ENCODE measurements around the gene MLLT3.

GRCh38 chr9:20499013-20499412, 123.3 kb downstream of the MLLT3 start:
- no peak for TF ChIP-seq TAF1 (IDR thresholded peaks at IDR 0.05; ENCODE audit: borderline replicate concordance, low read depth, low read length)
- TF ChIP-seq POLR2AphosphoS5 (IDR thresholded peaks at IDR 0.05; ENCODE audit: low read depth, low read length) = no peak
- TF ChIP-seq POLR2A (IDR thresholded peaks at IDR 0.05; ENCODE audit: low read depth, low read length) = no peak

All from GM12892 (cell line).